Measurements from ENCODE around the gene COX20.

DNA sequence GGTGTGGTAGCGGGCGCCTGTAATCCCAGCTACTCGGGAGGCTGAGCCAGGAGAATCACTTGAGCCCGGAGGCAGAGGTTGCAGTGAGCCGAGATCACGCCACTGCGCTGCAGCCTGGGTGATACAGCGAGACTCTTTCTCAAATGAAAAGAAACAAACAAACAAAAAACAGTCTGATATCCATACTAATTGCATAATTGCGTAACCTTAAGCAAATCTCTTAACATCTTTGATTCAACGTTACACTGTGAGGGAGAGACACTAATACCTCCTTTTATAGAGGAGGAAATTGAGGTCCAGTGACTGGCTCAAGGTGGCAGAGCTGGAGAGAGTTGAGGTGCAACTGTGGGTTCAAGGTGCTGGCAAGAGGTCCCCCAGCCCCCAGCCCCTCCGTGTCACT lies 12.6 kb upstream of the COX20 start:
- TF ChIP-seq EZH2 (IDR thresholded peaks at IDR 0.05) = no peak
- no peak for TF ChIP-seq POLR2AphosphoS5 (IDR thresholded peaks at IDR 0.05; ENCODE audit: borderline replicate concordance, low read depth, low read length)
